AG04450 (cell line): ENCODE results near the gene SPNS2. TPM values are rescaled to one million over a fixed set of nuclear protein-coding genes. Genes with fewer than 3 reads are reported as not detected.

Experiments
- CTCF ChIA-PET: fragments of 300-600, 350-600 bp; formaldehyde crosslinking; extraction: SDS; loops from one replicate; lab custom pipeline; 2022; ENCODE audit warnings: antibody characterized with exemption, inconsistent platforms; lab: Charles Lee
- POLR2A ChIA-PET: fragments of 350-600 bp; formaldehyde crosslinking; extraction: SDS; loops from one replicate; lab custom pipeline; 2021; ENCODE audit warnings: antibody characterized with exemption, inconsistent platforms; lab: Yijun Ruan, JAX
- DNase-seq: peaks from one replicate; pipeline ENCODE4 v3.0.0-alpha.2; 2011; ENCODE audit warnings: low read depth, low spot score
- H3K27ac ChIP-seq: one replicate; pipeline ENCODE4 v1.5.1; 2012; ENCODE audit warnings: low read depth, low read length, control low read depth
- H3K27me3 ChIP-seq: one replicate; pipeline ENCODE4 v1.6.0; 2012; ENCODE audit warnings: low read length; ENCODE audit not compliant: control insufficient read depth, insufficient read depth
- H3K4me3 ChIP-seq: 2 replicates; pipeline ENCODE4 v1.5.1; 2011; ENCODE audit warnings: mild to moderate bottlenecking, low read depth, low read length, control low read depth
- H3K9me3 ChIP-seq: 2 replicates; pipeline ENCODE4 v1.5.1; 2012; ENCODE audit warnings: low read length; ENCODE audit not compliant: control insufficient read depth, insufficient read depth
- polyA plus RNA-seq: library from polyadenylated mRNA; depleted of rRNA; stranded (reverse); fragments of >200 nt; gene quantifications from 2 replicates; pipeline ENCODE4 v1.2.3, GENCODE V29; 2011
- TF ChIP-seq, protein P1 (sequence below): IDR thresholded peaks from 2 replicates; pipeline ENCODE4 v1.5.1; 2011; ENCODE audit warnings: low read depth, low read length, control low read depth, inconsistent platforms

The SPNS2 gene
- polyA plus RNA-seq, 1 experiment, result not detected

DNA sequence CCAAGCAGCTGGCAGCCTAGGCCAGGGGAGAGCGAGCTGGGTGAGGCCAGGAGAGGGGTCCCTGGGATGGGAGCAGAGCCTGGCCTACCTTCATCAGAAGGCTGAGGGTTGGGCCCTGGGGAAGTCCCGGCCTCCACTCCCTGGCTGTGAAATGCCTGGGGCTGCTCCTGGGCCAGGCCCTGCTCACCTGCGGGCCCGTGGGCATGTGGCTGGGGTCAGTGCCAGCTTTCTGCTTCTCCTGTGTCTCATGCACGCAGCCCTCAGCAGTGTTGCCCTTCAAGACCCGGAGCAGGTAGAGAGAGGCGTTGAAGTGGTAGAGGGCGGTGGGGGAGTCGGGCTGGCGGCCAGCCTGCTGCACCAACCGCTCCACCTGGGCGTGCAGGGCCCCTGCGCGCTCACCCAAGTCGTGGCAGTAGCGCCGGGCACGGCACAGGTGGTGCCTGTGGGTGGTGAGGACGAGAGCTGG, 44.1 kb downstream of the SPNS2 start:
- DNase-seq, result no peak
- Histone ChIP-seq H3K27me3 (no peaks in the 10 kb centered on the region), H3K4me3 (no peak overlapping the region), H3K27ac (no peak overlapping the region), H3K9me3 (no peaks in the 10 kb centered on the region)
- TF ChIP-seq, protein P1, sequence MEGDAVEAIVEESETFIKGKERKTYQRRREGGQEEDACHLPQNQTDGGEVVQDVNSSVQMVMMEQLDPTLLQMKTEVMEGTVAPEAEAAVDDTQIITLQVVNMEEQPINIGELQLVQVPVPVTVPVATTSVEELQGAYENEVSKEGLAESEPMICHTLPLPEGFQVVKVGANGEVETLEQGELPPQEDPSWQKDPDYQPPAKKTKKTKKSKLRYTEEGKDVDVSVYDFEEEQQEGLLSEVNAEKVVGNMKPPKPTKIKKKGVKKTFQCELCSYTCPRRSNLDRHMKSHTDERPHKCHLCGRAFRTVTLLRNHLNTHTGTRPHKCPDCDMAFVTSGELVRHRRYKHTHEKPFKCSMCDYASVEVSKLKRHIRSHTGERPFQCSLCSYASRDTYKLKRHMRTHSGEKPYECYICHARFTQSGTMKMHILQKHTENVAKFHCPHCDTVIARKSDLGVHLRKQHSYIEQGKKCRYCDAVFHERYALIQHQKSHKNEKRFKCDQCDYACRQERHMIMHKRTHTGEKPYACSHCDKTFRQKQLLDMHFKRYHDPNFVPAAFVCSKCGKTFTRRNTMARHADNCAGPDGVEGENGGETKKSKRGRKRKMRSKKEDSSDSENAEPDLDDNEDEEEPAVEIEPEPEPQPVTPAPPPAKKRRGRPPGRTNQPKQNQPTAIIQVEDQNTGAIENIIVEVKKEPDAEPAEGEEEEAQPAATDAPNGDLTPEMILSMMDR, result no peak
- ChIA-PET CTCF (interaction anchor here (1.5 kb wide), 1 partner anchor 24 kb away, joined by 5 read pairs; no protein-coding TSS in a partner anchor), POLR2A (no interaction called here)

GRCh38 chr17:4543557-4544026, 44.9 kb downstream of the SPNS2 start:
- POLR2A ChIA-PET, result interaction anchor here (0.9 kb wide), 1 partner anchor 11 kb away, joined by 3 read pairs; no protein-coding TSS in a partner anchor
- H3K4me3 ChIP-seq, result no peak overlapping the region
- H3K27ac ChIP-seq, result no peak overlapping the region
- H3K27me3 ChIP-seq, result no peaks in the 10 kb centered on the region
- no peaks in the 10 kb centered on the region for H3K9me3 ChIP-seq
- no peak for DNase-seq
- TF ChIP-seq, protein P1, result no peak
- CTCF ChIA-PET, result no interaction called here

DNA sequence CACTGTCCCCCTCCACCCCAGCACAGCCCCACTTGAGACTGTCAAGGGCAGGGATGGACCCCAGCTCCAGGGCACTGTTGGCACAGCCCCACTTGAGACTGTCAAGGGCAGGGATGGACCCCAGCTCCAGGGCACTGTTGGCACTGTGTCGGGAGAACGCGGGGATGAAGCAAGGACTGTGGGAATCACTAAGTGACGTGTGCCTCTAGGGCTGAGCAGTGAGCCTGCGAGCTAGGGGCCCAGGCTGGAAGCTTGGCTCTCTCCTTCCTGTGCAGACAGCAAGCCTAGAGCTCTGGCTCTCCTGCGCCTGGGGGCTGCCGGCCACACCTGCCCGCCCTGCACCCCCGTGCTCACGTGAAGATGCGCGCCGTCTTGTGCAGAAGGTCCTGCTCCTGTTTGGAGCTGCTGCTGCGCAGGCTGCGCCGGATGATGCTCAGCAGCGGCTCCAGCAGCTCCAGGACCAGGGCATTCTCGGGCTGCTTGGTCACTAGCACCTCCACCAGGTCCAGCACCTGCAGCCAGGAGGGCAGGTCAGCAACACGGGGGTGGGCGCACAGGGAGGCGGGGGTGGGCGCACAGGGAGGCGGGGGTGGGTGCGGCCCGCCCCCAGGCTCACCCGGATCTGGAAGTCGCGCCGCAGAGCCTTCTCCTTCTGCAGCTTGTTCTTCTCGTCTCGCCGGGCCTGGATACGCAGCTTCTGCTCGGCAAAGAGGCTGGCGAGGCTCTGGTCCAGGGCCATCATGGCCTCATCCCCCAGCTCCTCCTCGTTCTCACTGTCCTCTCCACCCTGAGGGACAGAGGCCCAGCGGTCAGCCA, 45.7 kb downstream of the SPNS2 start:
- TF ChIP-seq, protein P1, result no peak
- Histone ChIP-seq H3K9me3 (no peaks in the 10 kb centered on the region), H3K27ac (no peak overlapping the region), H3K4me3 (no peak overlapping the region), H3K27me3 (no peaks in the 10 kb centered on the region)
- POLR2A ChIA-PET, result interaction anchor here (0.9 kb wide), 1 partner anchor 10 kb away, joined by 3 read pairs; no protein-coding TSS in a partner anchor
- CTCF ChIA-PET, result no interaction called here
- no peak for DNase-seq

DNA sequence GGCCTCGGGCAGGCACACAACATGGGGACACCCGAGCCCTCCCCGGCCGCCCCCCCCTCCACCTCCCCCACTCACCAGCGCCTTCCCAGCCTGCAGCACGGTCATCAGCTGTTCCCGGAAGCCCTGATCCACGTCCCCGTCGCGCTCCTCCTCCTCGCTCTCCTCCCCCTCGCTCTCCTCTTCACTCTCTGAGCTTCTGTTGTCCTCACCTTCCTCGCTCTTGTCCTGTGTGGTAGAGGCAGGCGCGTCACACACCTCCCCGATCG, 46.2 kb downstream of the SPNS2 start:
- ChIA-PET CTCF (no interaction called here), POLR2A (no interaction called here)
- no peak overlapping the region for H3K4me3 ChIP-seq
- no peaks in the 10 kb centered on the region for H3K9me3 ChIP-seq
- no peaks in the 10 kb centered on the region for H3K27me3 ChIP-seq
- TF ChIP-seq, protein P1, result no peak
- H3K27ac ChIP-seq, result no peak overlapping the region
- DNase-seq, result no peak

DNA sequence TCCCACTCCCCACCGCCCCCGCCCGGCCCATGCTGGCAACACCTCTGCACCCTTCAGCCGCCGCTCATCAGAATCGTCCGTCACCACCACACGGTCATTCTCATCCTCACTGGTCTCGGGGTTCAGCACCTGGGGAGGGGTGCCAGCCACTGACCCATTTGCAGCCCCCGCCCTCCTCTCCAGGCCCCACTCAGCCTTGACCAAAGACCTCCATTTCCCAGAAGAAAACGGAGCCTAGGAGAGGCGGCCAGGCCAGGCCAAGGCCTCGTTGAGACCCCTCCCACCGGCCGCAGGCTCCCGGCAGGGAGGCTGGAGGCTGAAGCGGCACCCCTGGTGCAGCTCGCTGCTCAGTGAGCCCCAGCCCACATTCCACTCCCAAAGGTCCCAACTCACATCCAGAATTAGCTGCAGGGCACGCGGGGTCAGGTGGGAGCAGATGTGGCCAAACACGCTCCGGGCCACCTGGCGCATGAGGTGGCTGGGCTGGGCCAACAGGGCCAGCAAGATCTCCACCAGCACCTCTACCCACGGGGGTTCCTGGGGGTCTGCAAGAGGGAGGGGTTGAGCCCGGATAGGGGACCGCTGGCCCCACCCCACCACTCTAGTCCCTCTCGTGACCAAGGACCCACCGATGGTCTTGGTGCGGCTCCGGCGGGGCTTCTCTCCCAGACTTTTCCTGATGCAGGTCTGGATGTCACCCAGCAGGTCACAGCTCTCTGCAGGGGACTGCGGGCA, 46.7 kb downstream of the SPNS2 start:
- no peak for DNase-seq
- Histone ChIP-seq H3K27ac (no peak overlapping the region), H3K9me3 (no peaks in the 10 kb centered on the region), H3K27me3 (no peaks in the 10 kb centered on the region), H3K4me3 (no peak overlapping the region)
- ChIA-PET POLR2A (no interaction called here), CTCF (no interaction called here)
- TF ChIP-seq, protein P1, result no peak
